SK-N-MC (cell line): ENCODE measurements around the gene RUSF1.

Experiments
- EZH2 ChIP-seq: fragments of 200-600 bp; sonication (generic); IDR thresholded peaks from one replicate; pipeline ENCODE4 v1.6.1; 2017; ENCODE audit warnings: antibody characterized with exemption
- FOXP2 ChIP-seq: optimal IDR thresholded peaks from 2 replicates; pipeline ENCODE3; 2011; ENCODE audit warnings: mild to moderate bottlenecking, moderate library complexity; ENCODE audit not compliant: insufficient read depth; ENCODE audit errors: extremely low read length, control extremely low read depth
- POLR2AphosphoS5 ChIP-seq: IDR thresholded peaks from 2 replicates; pipeline ENCODE4 v1.6.1; 2012; ENCODE audit warnings: mild to moderate bottlenecking, low read depth, low read length, borderline replicate concordance

DNA sequence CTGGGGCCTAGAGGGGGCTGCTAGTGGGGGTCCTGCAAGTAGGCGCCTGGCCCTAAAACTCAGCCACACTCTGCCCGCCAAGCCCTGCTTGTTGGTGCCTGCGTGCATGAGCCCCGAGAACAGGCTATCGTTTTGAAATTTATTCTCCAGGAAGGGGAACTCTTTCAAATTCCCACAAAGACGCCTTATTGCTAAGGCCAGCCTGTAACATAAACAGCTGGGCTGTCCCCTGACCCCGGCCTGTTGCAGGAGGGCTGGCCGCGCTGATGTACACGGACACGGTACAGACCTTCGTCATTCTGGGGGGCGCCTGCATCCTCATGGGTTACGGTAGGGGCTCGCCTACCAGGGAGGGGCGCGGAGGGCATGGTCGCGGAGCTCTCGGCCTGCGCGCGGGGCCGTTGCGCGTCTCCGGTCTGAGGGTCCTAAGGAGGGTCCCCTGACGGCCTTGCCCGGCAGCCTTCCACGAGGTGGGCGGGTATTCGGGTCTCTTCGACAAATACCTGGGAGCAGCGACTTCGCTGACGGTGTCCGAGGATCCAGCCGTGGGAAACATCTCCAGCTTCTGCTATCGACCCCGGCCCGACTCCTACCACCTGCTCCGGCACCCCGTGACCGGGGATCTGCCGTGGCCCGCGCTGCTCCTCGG is 21.0 kb downstream of the RUSF1 start:
- TF ChIP-seq POLR2AphosphoS5 (no peak), EZH2 (no peak), FOXP2 (no peak)
